SH-SY5Y (cell line): ENCODE data around the gene TRAF6.

Experiments
- GATA2 ChIP-seq: IDR thresholded peaks from 2 replicates; pipeline ENCODE4 v1.6.1; 2011; ENCODE audit warnings: mild to moderate bottlenecking, low read depth, low read length
- GATA3 ChIP-seq: IDR thresholded peaks from 2 replicates; pipeline ENCODE4 v1.6.1; 2011; ENCODE audit warnings: low read depth, mild to moderate bottlenecking, low read length, moderate library complexity

GRCh38 chr11:36558571-36559413 lies 48.7 kb upstream of the TRAF6 start:
- TF ChIP-seq GATA2 (no peak), GATA3 (no peak)
